GM23248 (cell line): Measurements from ENCODE around the gene PCBD1. TPM values are rescaled to one million over a fixed set of nuclear protein-coding genes. Genes with fewer than 3 reads are reported as not detected.

Source experiments
- DNase-seq: peaks from one replicate; pipeline ENCODE4 v3.0.0-alpha.2; 2015
- H2AFZ ChIP-seq: fragments of 200-600 bp; sonication (generic); 2 replicates; pipeline ENCODE4 v1.6.1; 2016; ENCODE audit warnings: antibody characterized with exemption
- H3F3A ChIP-seq: fragments of 200-600 bp; sonication (generic); 2 replicates; pipeline ENCODE4 v1.6.1; 2016; ENCODE audit warnings: mild to moderate bottlenecking, antibody characterized with exemption, mixed run types; ENCODE audit not compliant: insufficient read depth
- H3K27ac ChIP-seq: fragments of 200-600 bp; sonication (generic); 2 replicates; pipeline ENCODE4 v1.5.1; 2016; ENCODE audit warnings: mild to moderate bottlenecking
- H3K27me3 ChIP-seq: fragments of 200-600 bp; sonication (generic); replicated peaks from 2 replicates; pipeline ENCODE4 v1.6.1; 2016; ENCODE audit warnings: mild to moderate bottlenecking; ENCODE audit not compliant: insufficient read depth
- H3K36me3 ChIP-seq: fragments of 200-600 bp; sonication (generic); 2 replicates; pipeline ENCODE4 v1.6.1; 2016; ENCODE audit warnings: low read depth, mild to moderate bottlenecking
- H3K4me1 ChIP-seq: fragments of 200-600 bp; sonication (generic); 2 replicates; pipeline ENCODE4 v1.6.1; 2016; ENCODE audit warnings: mild to moderate bottlenecking; ENCODE audit not compliant: insufficient read depth
- H3K4me2 ChIP-seq: fragments of 200-600 bp; sonication (generic); one replicate; pipeline ENCODE4 v1.6.1; 2016; ENCODE audit warnings: mild to moderate bottlenecking; ENCODE audit not compliant: unreplicated experiment
- H3K4me3 ChIP-seq: fragments of 200-600 bp; sonication (generic); 2 replicates; pipeline ENCODE4 v1.5.1; 2016; ENCODE audit warnings: mild to moderate bottlenecking
- H3K79me2 ChIP-seq: fragments of 200-600 bp; sonication (generic); 2 replicates; pipeline ENCODE4 v1.6.1; 2016; ENCODE audit warnings: mild to moderate bottlenecking; ENCODE audit not compliant: insufficient read depth
- H3K9ac ChIP-seq: fragments of 200-600 bp; sonication (generic); 2 replicates; pipeline ENCODE4 v1.6.1; 2016; ENCODE audit warnings: mild to moderate bottlenecking
- H3K9me2 ChIP-seq: fragments of 200-600 bp; sonication (generic); 2 replicates; pipeline ENCODE4 v1.6.1; 2016; ENCODE audit warnings: mixed run types, mild to moderate bottlenecking, moderate library complexity; ENCODE audit not compliant: insufficient read depth
- H3K9me3 ChIP-seq: fragments of 200-600 bp; sonication (generic); one replicate; pipeline ENCODE4 v1.6.1; 2017; ENCODE audit warnings: low read depth
- H4K20me1 ChIP-seq: fragments of 200-600 bp; sonication (generic); 2 replicates; pipeline ENCODE4 v1.6.0; 2016; ENCODE audit not compliant: insufficient read depth
- EZH2 ChIP-seq: fragments of 200-600 bp; sonication (generic); IDR thresholded peaks from 2 replicates; pipeline ENCODE4 v1.6.1; 2018; ENCODE audit warnings: antibody characterized with exemption, mild to moderate bottlenecking; ENCODE audit not compliant: insufficient read depth, poor library complexity, severe bottlenecking
- EZH2phosphoT487 ChIP-seq: fragments of 200-600 bp; sonication (generic); IDR thresholded peaks from 2 replicates; pipeline ENCODE4 v1.6.1; 2018; ENCODE audit warnings: antibody characterized with exemption, moderate library complexity, mild to moderate bottlenecking, low read depth; ENCODE audit not compliant: insufficient read depth
- whole genome bisulfite sequencing, 2 experiments: methylation state at CpG; one replicate each; pipeline ENCODE4 v1.1.6; 2015 to 2017; ENCODE audit warnings: low lambda C conversion rate in 2 of 2, low coverage in 1 of 2; ENCODE audit errors: missing lambda C conversion rate in 2 of 2; 5-methylcytosine and 5-hydroxymethylcytosine counted together
- in situ Hi-C: fragments of 300-500 bp; cut with MboI; formaldehyde crosslinking; loops from 2 replicates; pipeline ENCODE4 v1.15.0; 2020
- polyA plus RNA-seq: library from polyadenylated mRNA; unstranded; fragments of >200 nt; fragmentation: Nextera tagmentation; extraction: Ambion mirVana; gene quantifications from 2 replicates; pipeline ENCODE4 v1.2.1, GENCODE V29; 2016
- total RNA-seq: library from RNA; depleted of rRNA; stranded (reverse); fragments of >200 nt; shearing (Covaris generic); gene quantifications from 2 replicates; pipeline ENCODE4 v1.2.3, GENCODE V29; 2014

Gene PCBD1
- total and polyA plus RNA-seq, 2 experiments from 2014 or later: 26.2 to 36.8 TPM

- 0 out of 2 replicates have a peak, but pooled peaks cover 5% of the 10 kb centered on the region for H3K27me3 ChIP-seq
- TF ChIP-seq EZH2phosphoT487 (no peak), EZH2 (no peak)
- H2AFZ ChIP-seq: no peak overlapping the region
- 66 to 82% methylated on average over 3 of the region's 3 CpGs for WGBS, 2 experiments
- H3K4me2 ChIP-seq: no peak overlapping the region
- H3F3A ChIP-seq: no peaks in the 10 kb centered on the region
- H3K79me2 ChIP-seq: no peaks in the 10 kb centered on the region
- no peaks in the 10 kb centered on the region for H3K9me3 ChIP-seq
- no peaks in the 10 kb centered on the region for H3K4me1 ChIP-seq
- H3K9ac ChIP-seq: no peak overlapping the region
- no peaks in the 10 kb centered on the region for H3K9me2 ChIP-seq
- in situ Hi-C loops: no loop called here
- H3K4me3 ChIP-seq: no peak overlapping the region
- no peaks in the 10 kb centered on the region for H4K20me1 ChIP-seq
- H3K27ac ChIP-seq: no peak overlapping the region
- no peaks in the 10 kb centered on the region for H3K36me3 ChIP-seq
- DNase-seq: no peak
Observed at GRCh38 chr10:70898687-70899086, 10.3 kb upstream of the PCBD1 start.

- Histone ChIP-seq H3K4me3 (no peak overlapping the region), H3K4me2 (no peak overlapping the region), H3K27me3 (0 out of 2 replicates have a peak, but pooled peaks cover 5% of the 10 kb centered on the region), H4K20me1 (no peaks in the 10 kb centered on the region), H3K9me3 (no peaks in the 10 kb centered on the region), H3K4me1 (0 out of 2 replicates have a peak, but pooled peaks cover 5% of the 10 kb centered on the region), H3K36me3 (no peaks in the 10 kb centered on the region), H3K9ac (no peak overlapping the region), H3K9me2 (no peaks in the 10 kb centered on the region), H3F3A (no peaks in the 10 kb centered on the region), H3K27ac (no peak overlapping the region), H3K79me2 (no peaks in the 10 kb centered on the region), H2AFZ (no peak overlapping the region)
- in situ Hi-C loops: no loop called here
- TF ChIP-seq EZH2phosphoT487 (no peak), EZH2 (no peak)
- DNase-seq: no peak
- 80 to 89% methylated on average over 1 of the region's 1 CpG for WGBS, 2 experiments
Observed at GRCh38 chr10:70896551-70896950, 8.2 kb upstream of the PCBD1 start.

- in situ Hi-C loops: no loop called here
- H3K9me2 ChIP-seq: no peaks in the 10 kb centered on the region
- WGBS, 2 experiments: 47 to 53% methylated on average over 2 of the region's 2 CpGs
- H3K27ac ChIP-seq: no peak overlapping the region
- no peaks in the 10 kb centered on the region for H4K20me1 ChIP-seq
- H3K27me3 ChIP-seq: 0 out of 2 replicates have a peak, but pooled peaks cover 5% of the 10 kb centered on the region
- DNase-seq: no peak
- TF ChIP-seq EZH2phosphoT487 (no peak), EZH2 (no peak)
- H3K4me3 ChIP-seq: no peak overlapping the region
- no peaks in the 10 kb centered on the region for H3F3A ChIP-seq
- H3K79me2 ChIP-seq: no peaks in the 10 kb centered on the region
- H3K9me3 ChIP-seq: no peaks in the 10 kb centered on the region
- H3K4me2 ChIP-seq: no peak overlapping the region
- H2AFZ ChIP-seq: no peak overlapping the region
- H3K9ac ChIP-seq: no peak overlapping the region
- H3K36me3 ChIP-seq: no peaks in the 10 kb centered on the region
- 0 out of 2 replicates have a peak, but pooled peaks cover 6% of the 10 kb centered on the region for H3K4me1 ChIP-seq
Observed at GRCh38 chr10:70894416-70894815, 6.1 kb upstream of the PCBD1 start.

- no peak overlapping the region for H3K4me2 ChIP-seq
- WGBS, 2 experiments: 77 to 78% methylated on average over 10 of the region's 10 CpGs
- H3K4me1 ChIP-seq: peaks cover 15% of the 10 kb centered on the region
- H3K9me3 ChIP-seq: no peaks in the 10 kb centered on the region
- H3K9me2 ChIP-seq: no peaks in the 10 kb centered on the region
- H3K27me3 ChIP-seq: 0 out of 2 replicates have a peak, but pooled peaks cover 5% of the 10 kb centered on the region
- H3K36me3 ChIP-seq: no peaks in the 10 kb centered on the region
- no peak overlapping the region for H2AFZ ChIP-seq
- H4K20me1 ChIP-seq: no peaks in the 10 kb centered on the region
- no peaks in the 10 kb centered on the region for H3F3A ChIP-seq
- DNase-seq: no peak
- no peak overlapping the region for H3K4me3 ChIP-seq
- no peak overlapping the region for H3K27ac ChIP-seq
- H3K9ac ChIP-seq: no peak overlapping the region
- no peaks in the 10 kb centered on the region for H3K79me2 ChIP-seq
- in situ Hi-C loops: no loop called here
- TF ChIP-seq EZH2phosphoT487 (no peak), EZH2 (no peak)
Observed at GRCh38 chr10:70893227-70894006, 5.1 kb upstream of the PCBD1 start.
